Dermis blood vessel endothelial cell (primary cell): ENCODE measurements around the gene MYL7. TPM values are rescaled to one million over a fixed set of nuclear protein-coding genes. Genes with fewer than 3 reads are reported as not detected.

ENCODE experiments used
- DNase-seq: peaks from one replicate; pipeline ENCODE4 v3.0.0; 2010
- total RNA-seq: library from RNA; depleted of rRNA; stranded (reverse); fragments of >200 nt; gene quantifications from 2 replicates; pipeline ENCODE4 v1.2.3, GENCODE V29; 2014

The MYL7 gene
- total RNA-seq, 1 donor from 2014 or later: not detected

GRCh38 chr7:44098092-44099068, 42.8 kb downstream of the MYL7 start:
- DNase-seq: no peak

- DNase-seq: no peak
These were observed 43.8 kb downstream of the MYL7 start for GRCh38 chr7:44097064-44097932.

DNA sequence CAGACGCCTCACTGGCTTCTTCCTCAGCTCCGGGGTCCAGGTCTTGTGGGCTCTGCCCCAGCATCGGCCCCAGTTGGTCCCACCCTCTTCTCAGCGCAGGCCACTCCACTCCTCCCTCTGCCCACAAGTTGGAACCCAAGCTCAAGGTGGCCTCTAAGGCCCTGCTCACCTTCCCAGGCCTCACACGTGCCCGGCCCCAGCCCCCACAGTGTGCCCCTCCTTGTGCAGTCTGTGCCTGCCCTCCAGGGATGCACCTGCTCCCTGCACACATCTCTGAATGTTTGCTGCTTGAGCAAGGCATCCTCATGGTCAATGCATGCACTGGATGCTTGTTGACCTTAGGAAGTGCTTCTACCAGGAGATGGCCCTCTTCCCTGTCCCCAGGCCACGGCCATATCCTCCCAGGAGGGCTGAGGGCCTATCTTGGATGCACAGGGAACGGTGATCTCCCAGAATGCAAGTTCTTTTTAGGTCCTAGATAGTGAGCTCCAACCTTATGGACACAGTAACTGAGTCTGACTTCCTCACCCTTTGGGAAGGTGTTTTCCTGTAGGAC, 44.7 kb downstream of the MYL7 start:
- DNase-seq: no peak

GRCh38 chr7:44095781-44096180, 45.4 kb downstream of the MYL7 start:
- DNase-seq: no peak

- DNase-seq: no peak
These were observed 46.1 kb downstream of the MYL7 start for GRCh38 chr7:44094883-44095592.

GRCh38 chr7:44094365-44094764, 46.8 kb downstream of the MYL7 start:
- DNase-seq: no peak

GRCh38 chr7:44093102-44093641, 48.0 kb downstream of the MYL7 start:
- DNase-seq: no peak

Other genes starting within 250 kb of the MYL7 start
- gene URGCP, start 234.7 kb downstream of the MYL7 start, total RNA-seq: 27.5 and 34.2 TPM in 2 replicates
- 6.1 and 9.5 TPM in 2 replicates for gene UBE2D4, start 214.9 kb downstream of the MYL7 start, total RNA-seq
- not detected in 2 replicates for gene SPDYE1, start 143.4 kb downstream of the MYL7 start, total RNA-seq
- 153 and 182 TPM in 2 replicates for gene DBNL, start 96.6 kb downstream of the MYL7 start, total RNA-seq
- gene PGAM2, start 75.8 kb downstream of the MYL7 start, total RNA-seq: 0.19 and 0.51 TPM in 2 replicates
- gene POLM, start 58.8 kb downstream of the MYL7 start, total RNA-seq: 13.9 and 16.2 TPM in 2 replicates
- 12.9 and 40.4 TPM in 2 replicates for gene AEBP1, start 37.0 kb downstream of the MYL7 start, total RNA-seq
- 44.4 and 89.1 TPM in 2 replicates for gene POLD2, start 17.8 kb downstream of the MYL7 start, total RNA-seq
- gene GCK, start 48.1 kb upstream of the MYL7 start, total RNA-seq: 0.23 TPM in 1 of 2 replicates, not detected in the other
- gene YKT6, start 59.6 kb upstream of the MYL7 start, total RNA-seq: 77.9 and 93.4 TPM in 2 replicates
- gene CAMK2B, start 184.3 kb upstream of the MYL7 start, total RNA-seq: 0.09 and 0.17 TPM in 2 replicates